ENCODE results near the gene PPT2.

GRCh38 chr6:32182555-32182981 lies 28.6 kb downstream of the PPT2 start:
- no peak for TF ChIP-seq CTCF (IDR thresholded peaks at IDR 0.05)
- TF ChIP-seq POLR2A (IDR thresholded peaks at IDR 0.05) = no peak
